ENCODE measurements around the gene DCTN3. TPM values are rescaled to one million over a fixed set of nuclear protein-coding genes. Genes with fewer than 3 reads are reported as not detected.

The DCTN3 gene
- polyA plus RNA-seq, 2 donors, result 44.4 to 112 TPM

DNA sequence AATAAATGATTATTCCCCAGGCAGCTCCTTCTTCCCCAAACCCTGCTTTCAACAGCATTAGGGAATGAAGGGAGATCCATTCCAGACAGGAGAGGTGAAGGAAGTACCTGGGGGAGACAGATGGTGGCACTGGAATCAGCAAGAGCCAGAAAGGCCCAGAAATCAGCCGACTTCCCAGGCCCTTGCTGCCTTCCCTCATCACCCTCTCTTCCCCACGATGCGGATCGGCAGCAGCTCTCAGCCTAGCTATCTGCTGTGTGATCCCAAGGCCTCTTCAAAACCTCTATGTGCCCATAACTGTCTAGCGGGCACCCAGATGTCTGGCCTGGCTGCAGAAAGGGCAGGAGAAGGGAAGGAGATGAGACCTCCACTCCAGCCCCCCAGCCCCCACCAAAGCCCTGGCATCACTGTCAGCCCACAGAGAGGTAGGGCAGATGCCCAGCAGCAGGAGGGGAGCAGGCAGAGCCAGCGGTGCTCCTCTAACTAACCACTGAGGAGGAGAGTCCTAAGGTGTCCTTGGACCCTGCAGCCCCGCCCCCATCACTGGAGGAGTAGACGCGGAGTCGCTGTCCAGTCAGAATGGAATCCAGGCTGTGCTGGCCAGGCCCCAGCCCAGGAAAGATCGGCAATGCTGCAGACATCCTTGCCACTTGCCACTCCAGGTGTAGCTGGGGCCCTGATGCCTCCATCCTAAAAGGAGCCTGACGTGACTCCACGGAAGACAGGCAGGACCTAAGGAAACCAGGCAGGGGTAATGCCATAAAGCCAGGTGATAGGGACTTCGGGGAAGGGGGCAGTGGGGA lies 43.5 kb downstream of the DCTN3 start:
- no peaks in the 10 kb centered on the region for H3K36me3 ChIP-seq (ENCODE audit: control insufficient read depth in 2 of 2, insufficient read depth in 2 of 2, low read length in 1 of 2)
- peaks cover 0 to 8% of the 10 kb centered on the region in 2 donors for H3K4me1 ChIP-seq (ENCODE audit: control insufficient read depth in 2 of 2, insufficient read depth in 2 of 2, low read length in 1 of 2)
- no peaks in the 10 kb centered on the region for H3K9me3 ChIP-seq (ENCODE audit: control insufficient read depth in 2 of 2, insufficient read depth in 1 of 2, low read depth in 1 of 2, low read length in 1 of 2)
- peaks cover 0 to 7% of the 10 kb centered on the region in 2 donors for H3K27me3 ChIP-seq (ENCODE audit: control insufficient read depth in 1 of 2, insufficient read depth in 2 of 2, low read length in 2 of 2)
- 65 to 80% methylated on average over 14 of the region's 14 CpGs for WGBS, 2 donors
- H3K27ac ChIP-seq (ENCODE audit: low read depth in 2 of 2, low read length in 1 of 2), result no peak overlapping the region
- H3K4me3 ChIP-seq (ENCODE audit: low read depth in 1 of 2, low read length in 2 of 2), result no peak overlapping the region

DNA sequence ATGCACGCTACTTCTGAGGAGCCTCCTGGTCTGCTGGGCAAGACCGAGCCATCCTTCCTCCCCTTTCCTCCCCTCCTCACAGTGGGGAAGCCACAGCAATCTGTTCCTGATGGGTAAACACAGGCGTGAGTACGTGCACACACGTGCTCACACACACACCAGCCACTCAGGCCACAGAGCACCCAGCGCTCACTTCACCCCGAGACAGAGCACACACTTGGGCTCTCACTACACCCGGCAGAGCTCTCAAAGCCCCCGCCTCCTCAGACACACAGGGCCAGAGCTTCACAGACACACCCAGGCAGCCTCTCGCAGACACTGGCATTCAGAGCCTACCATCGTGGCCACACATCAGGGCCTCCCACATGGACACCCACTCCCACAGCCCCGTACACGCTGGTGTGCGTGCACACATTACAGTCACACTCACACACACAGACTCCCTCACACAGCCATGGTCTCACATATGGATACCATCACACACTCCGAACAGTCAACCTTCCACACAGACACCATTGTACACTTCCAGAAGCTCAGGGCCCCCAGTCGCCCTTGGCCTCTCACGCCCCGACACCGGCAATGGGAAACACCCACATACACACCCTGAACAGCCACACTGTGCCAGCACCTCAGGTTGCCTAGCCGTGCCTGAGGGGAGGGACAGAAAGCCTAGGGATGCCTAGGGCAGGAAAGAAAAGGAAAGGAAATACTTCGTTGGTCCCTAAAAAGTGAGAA lies 44.3 kb downstream of the DCTN3 start:
- peaks cover 0 to 7% of the 10 kb centered on the region in 2 donors for H3K27me3 ChIP-seq (ENCODE audit: control insufficient read depth in 1 of 2, insufficient read depth in 2 of 2, low read length in 2 of 2)
- no peaks in the 10 kb centered on the region for H3K36me3 ChIP-seq (ENCODE audit: control insufficient read depth in 2 of 2, insufficient read depth in 2 of 2, low read length in 1 of 2)
- H3K9me3 ChIP-seq (ENCODE audit: control insufficient read depth in 2 of 2, insufficient read depth in 1 of 2, low read depth in 1 of 2, low read length in 1 of 2), result no peaks in the 10 kb centered on the region
- no peak overlapping the region for H3K27ac ChIP-seq (ENCODE audit: low read depth in 2 of 2, low read length in 1 of 2)
- H3K4me3 ChIP-seq (ENCODE audit: low read depth in 1 of 2, low read length in 2 of 2), result no peak overlapping the region
- H3K4me1 ChIP-seq (ENCODE audit: control insufficient read depth in 2 of 2, insufficient read depth in 2 of 2, low read length in 1 of 2), result peaks cover 0 to 8% of the 10 kb centered on the region in 2 donors
- 61 to 74% methylated on average over 21 of the region's 21 CpGs for WGBS, 2 donors

DNA sequence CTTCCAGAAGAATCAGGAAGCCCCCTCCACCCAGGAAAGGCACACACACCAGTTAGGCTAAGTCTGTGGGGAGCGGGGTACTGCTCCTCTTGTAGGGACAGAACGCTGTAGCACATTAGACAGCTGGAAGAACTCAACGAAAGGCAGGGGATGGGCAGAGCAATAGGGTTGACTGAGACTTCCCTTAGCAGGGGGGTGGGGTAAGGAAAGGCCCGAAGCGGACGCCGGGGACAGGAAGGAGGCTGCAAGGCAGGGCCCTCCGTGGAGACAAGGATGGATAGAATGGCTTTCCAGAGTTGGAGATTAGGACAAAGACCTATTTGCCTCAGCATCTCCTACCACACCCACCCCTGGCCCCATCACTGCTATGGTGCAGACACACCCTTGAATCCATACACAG lies 45.1 kb downstream of the DCTN3 start:
- Histone ChIP-seq H3K27me3 (ENCODE audit: control insufficient read depth in 1 of 2, insufficient read depth in 2 of 2, low read length in 2 of 2) (peaks cover 0 to 7% of the 10 kb centered on the region in 2 donors), H3K4me3 (ENCODE audit: low read depth in 1 of 2, low read length in 2 of 2) (no peak overlapping the region), H3K4me1 (ENCODE audit: control insufficient read depth in 2 of 2, insufficient read depth in 2 of 2, low read length in 1 of 2) (peaks cover 0 to 8% of the 10 kb centered on the region in 2 donors), H3K36me3 (ENCODE audit: control insufficient read depth in 2 of 2, insufficient read depth in 2 of 2, low read length in 1 of 2) (no peaks in the 10 kb centered on the region), H3K9me3 (ENCODE audit: control insufficient read depth in 2 of 2, insufficient read depth in 1 of 2, low read depth in 1 of 2, low read length in 1 of 2) (no peaks in the 10 kb centered on the region), H3K27ac (ENCODE audit: low read depth in 2 of 2, low read length in 1 of 2) (no peak overlapping the region)
- 56 to 61% methylated on average over 7 to 8 of the region's 8 CpGs for WGBS, 2 donors

DNA sequence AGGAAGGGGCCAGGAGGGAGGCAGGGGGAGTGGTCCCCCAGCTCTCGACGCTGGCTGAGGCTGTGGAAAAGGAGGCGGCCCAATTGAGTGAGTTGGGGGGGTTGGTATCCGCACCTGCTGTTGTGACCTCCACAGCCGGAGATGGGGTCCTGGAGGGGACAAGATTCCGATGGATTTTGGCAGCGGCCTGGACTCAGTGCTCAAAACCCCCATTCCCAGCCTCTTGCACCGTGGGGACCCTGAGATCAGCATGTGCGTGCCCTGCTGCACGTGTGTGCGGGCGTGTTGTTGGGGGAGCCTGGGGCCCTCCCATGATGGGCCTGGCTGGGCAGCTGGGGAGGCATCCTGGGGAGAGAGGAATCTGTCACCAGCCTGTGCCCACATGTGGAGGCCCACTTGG lies 45.7 kb downstream of the DCTN3 start:
- Histone ChIP-seq H3K4me1 (ENCODE audit: control insufficient read depth in 2 of 2, insufficient read depth in 2 of 2, low read length in 1 of 2) (peaks cover 0 to 8% of the 10 kb centered on the region in 2 donors), H3K4me3 (ENCODE audit: low read depth in 1 of 2, low read length in 2 of 2) (no peak overlapping the region), H3K27ac (ENCODE audit: low read depth in 2 of 2, low read length in 1 of 2) (no peak overlapping the region), H3K27me3 (ENCODE audit: control insufficient read depth in 1 of 2, insufficient read depth in 2 of 2, low read length in 2 of 2) (peaks cover 0 to 7% of the 10 kb centered on the region in 2 donors), H3K36me3 (ENCODE audit: control insufficient read depth in 2 of 2, insufficient read depth in 2 of 2, low read length in 1 of 2) (no peaks in the 10 kb centered on the region), H3K9me3 (ENCODE audit: control insufficient read depth in 2 of 2, insufficient read depth in 1 of 2, low read depth in 1 of 2, low read length in 1 of 2) (no peaks in the 10 kb centered on the region)
- WGBS, 2 donors, result 93 to 95% methylated on average over 12 of the region's 12 CpGs

DNA sequence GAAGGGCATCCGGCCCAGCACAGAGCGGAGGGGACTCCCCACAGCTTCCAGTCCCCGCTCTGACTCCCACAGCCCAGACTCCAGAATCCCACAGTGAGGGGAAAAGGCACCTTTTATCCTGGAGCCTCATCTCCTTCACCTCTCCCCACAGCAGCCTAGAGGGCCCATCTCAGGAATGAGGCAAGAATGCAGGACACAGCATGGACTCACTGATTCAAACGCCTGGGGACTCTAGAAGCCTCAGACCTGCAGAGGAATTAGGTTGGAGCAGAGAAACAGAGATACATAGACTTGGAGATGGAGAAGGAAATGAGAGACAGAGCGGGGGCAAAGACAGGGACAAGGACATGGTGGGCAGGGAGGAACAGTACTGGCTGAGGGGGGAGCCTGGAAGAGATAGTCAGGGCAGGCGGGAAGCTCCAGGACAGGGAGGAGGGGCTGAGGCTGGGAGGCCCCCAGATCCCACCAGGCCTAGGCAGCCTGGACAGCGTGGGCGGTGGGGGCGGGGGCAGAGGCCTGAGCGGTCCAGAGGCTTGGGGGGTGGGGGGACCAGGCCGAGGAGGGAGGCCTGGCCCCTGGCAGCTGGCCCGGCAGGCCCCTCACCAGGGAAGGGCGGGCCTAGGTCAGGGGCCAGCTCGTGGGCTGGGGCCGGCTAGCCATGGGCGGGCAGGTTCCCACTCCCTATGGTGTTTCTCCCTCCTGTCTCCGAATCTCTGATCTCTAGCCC lies 46.5 kb downstream of the DCTN3 start:
- H3K27ac ChIP-seq (ENCODE audit: low read depth in 2 of 2, low read length in 1 of 2), result no peak overlapping the region
- peaks cover 0 to 8% of the 10 kb centered on the region in 2 donors for H3K4me1 ChIP-seq (ENCODE audit: control insufficient read depth in 2 of 2, insufficient read depth in 2 of 2, low read length in 1 of 2)
- peaks cover 0 to 6% of the 10 kb centered on the region in 2 donors for H3K27me3 ChIP-seq (ENCODE audit: control insufficient read depth in 1 of 2, insufficient read depth in 2 of 2, low read length in 2 of 2)
- no peaks in the 10 kb centered on the region for H3K9me3 ChIP-seq (ENCODE audit: control insufficient read depth in 2 of 2, insufficient read depth in 1 of 2, low read depth in 1 of 2, low read length in 1 of 2)
- WGBS, 2 donors, result 89 to 97% methylated on average over 8 to 17 of the region's 17 CpGs
- H3K4me3 ChIP-seq (ENCODE audit: low read depth in 1 of 2, low read length in 2 of 2), result no peak overlapping the region
- no peaks in the 10 kb centered on the region for H3K36me3 ChIP-seq (ENCODE audit: control insufficient read depth in 2 of 2, insufficient read depth in 2 of 2, low read length in 1 of 2)

DNA sequence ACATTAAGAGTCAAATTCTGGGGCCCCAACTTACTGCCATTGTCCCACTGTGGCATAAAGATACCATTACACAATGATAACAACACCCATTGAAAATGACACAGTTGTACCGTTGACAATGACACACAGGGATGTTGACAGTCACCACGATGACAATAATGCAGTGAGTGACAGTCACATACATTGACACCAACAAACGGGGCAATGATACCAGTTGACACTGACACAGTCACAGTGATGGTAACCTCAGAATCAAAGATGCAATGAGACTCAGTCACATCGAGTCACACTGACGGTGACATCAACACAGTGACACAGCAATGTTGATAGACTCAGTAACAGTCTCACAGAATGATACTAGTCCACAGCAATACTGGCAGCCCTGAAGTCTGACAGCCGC lies 47.7 kb downstream of the DCTN3 start:
- H3K27me3 ChIP-seq (ENCODE audit: control insufficient read depth in 1 of 2, insufficient read depth in 2 of 2, low read length in 2 of 2), result no peaks in the 10 kb centered on the region
- no peak overlapping the region for H3K27ac ChIP-seq (ENCODE audit: low read depth in 2 of 2, low read length in 1 of 2)
- H3K4me3 ChIP-seq (ENCODE audit: low read depth in 1 of 2, low read length in 2 of 2), result no peak overlapping the region
- H3K4me1 ChIP-seq (ENCODE audit: control insufficient read depth in 2 of 2, insufficient read depth in 2 of 2, low read length in 1 of 2), result no peaks in the 10 kb centered on the region
- 78 to 86% methylated on average over 6 of the region's 6 CpGs for WGBS, 2 donors
- H3K36me3 ChIP-seq (ENCODE audit: control insufficient read depth in 2 of 2, insufficient read depth in 2 of 2, low read length in 1 of 2), result no peaks in the 10 kb centered on the region
- H3K9me3 ChIP-seq (ENCODE audit: control insufficient read depth in 2 of 2, insufficient read depth in 1 of 2, low read depth in 1 of 2, low read length in 1 of 2), result no peaks in the 10 kb centered on the region

DNA sequence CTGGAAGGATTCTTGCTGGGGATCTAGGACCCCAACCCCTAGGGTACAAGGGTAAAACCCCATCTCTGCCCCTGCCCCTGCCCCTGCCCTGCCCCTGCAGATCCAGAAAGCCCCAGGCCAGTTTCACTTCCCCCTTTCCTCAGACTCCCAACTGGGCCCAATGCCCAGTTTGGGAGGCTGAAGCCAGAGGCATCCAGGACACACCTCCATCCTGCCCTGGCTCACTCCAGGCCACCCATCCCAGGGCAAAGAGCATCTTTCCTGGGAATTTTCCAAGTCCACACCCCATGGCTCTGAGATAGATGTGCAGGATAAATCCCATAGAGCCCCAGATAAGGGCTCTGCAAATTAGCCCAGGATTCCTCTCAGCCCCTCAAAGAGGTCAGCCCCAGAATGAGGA lies 48.2 kb downstream of the DCTN3 start:
- Histone ChIP-seq H3K4me3 (ENCODE audit: low read depth in 1 of 2, low read length in 2 of 2) (no peak overlapping the region), H3K27ac (ENCODE audit: low read depth in 2 of 2, low read length in 1 of 2) (no peak overlapping the region), H3K27me3 (ENCODE audit: control insufficient read depth in 1 of 2, insufficient read depth in 2 of 2, low read length in 2 of 2) (no peaks in the 10 kb centered on the region), H3K36me3 (ENCODE audit: control insufficient read depth in 2 of 2, insufficient read depth in 2 of 2, low read length in 1 of 2) (no peaks in the 10 kb centered on the region), H3K4me1 (ENCODE audit: control insufficient read depth in 2 of 2, insufficient read depth in 2 of 2, low read length in 1 of 2) (no peaks in the 10 kb centered on the region), H3K9me3 (ENCODE audit: control insufficient read depth in 2 of 2, insufficient read depth in 1 of 2, low read depth in 1 of 2, low read length in 1 of 2) (no peaks in the 10 kb centered on the region)

DNA sequence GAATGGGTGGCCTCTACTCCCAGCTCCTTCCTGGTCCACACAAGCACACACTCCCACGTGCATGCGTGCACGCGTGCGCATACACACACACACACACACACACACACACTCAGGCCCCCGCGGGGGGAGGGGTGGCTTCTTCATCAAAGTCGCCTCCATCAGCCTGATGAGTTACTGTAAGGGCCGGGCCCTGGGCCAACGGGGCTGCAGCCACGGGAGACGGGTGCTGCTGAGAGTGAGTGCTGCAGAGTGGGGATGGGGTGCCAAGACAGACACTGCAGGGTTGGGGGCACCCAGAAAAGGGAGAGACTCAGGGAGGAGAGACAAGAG lies 48.8 kb downstream of the DCTN3 start:
- Histone ChIP-seq H3K27ac (ENCODE audit: low read depth in 2 of 2, low read length in 1 of 2) (no peak overlapping the region), H3K4me3 (ENCODE audit: low read depth in 1 of 2, low read length in 2 of 2) (no peak overlapping the region), H3K9me3 (ENCODE audit: control insufficient read depth in 2 of 2, insufficient read depth in 1 of 2, low read depth in 1 of 2, low read length in 1 of 2) (no peaks in the 10 kb centered on the region), H3K4me1 (ENCODE audit: control insufficient read depth in 2 of 2, insufficient read depth in 2 of 2, low read length in 1 of 2) (no peaks in the 10 kb centered on the region), H3K27me3 (ENCODE audit: control insufficient read depth in 1 of 2, insufficient read depth in 2 of 2, low read length in 2 of 2) (no peaks in the 10 kb centered on the region), H3K36me3 (ENCODE audit: control insufficient read depth in 2 of 2, insufficient read depth in 2 of 2, low read length in 1 of 2) (no peaks in the 10 kb centered on the region)
- 56 to 63% methylated on average over 12 of the region's 12 CpGs for WGBS, 2 donors

DNA sequence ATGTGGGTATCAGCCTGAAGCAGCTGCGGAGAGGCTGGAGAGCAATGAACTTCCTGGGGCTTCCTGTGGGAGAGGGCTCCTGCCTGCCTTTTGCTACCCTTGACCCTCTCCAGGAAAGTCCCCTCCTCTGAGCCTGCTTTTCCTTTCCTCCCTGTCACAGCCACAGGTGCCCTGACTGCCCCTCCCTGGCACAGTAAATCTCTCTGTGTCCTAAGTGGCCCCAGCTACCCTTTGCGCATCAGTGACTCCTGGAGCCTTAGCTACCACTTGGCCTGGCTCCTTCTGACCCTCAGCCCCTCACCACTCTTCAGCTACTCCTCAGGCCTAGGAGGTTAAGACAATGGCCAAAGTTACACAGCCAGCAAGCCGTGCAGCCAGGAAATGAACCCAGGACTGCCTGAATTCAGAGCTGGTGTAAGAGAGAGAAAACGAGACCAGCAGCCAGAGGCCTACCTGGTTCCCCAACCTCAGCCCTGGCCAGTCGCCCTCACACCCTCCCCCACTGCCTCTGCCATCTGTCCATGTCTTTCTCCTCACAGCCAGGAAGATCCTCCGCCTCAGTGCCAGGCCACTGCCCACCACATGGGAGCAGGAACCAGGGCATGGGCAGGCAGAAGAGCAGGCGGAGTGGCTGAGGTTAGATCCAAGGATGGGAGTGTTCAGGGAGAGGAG lies 49.4 kb downstream of the DCTN3 start:
- H3K4me3 ChIP-seq (ENCODE audit: low read depth in 1 of 2, low read length in 2 of 2), result no peak overlapping the region
- WGBS, 2 donors, result 76 to 77% methylated on average over 7 of the region's 7 CpGs
- no peaks in the 10 kb centered on the region for H3K36me3 ChIP-seq (ENCODE audit: control insufficient read depth in 2 of 2, insufficient read depth in 2 of 2, low read length in 1 of 2)
- H3K4me1 ChIP-seq (ENCODE audit: control insufficient read depth in 2 of 2, insufficient read depth in 2 of 2, low read length in 1 of 2), result no peaks in the 10 kb centered on the region
- no peaks in the 10 kb centered on the region for H3K27me3 ChIP-seq (ENCODE audit: control insufficient read depth in 1 of 2, insufficient read depth in 2 of 2, low read length in 2 of 2)
- no peaks in the 10 kb centered on the region for H3K9me3 ChIP-seq (ENCODE audit: control insufficient read depth in 2 of 2, insufficient read depth in 1 of 2, low read depth in 1 of 2, low read length in 1 of 2)
- no peak overlapping the region for H3K27ac ChIP-seq (ENCODE audit: low read depth in 2 of 2, low read length in 1 of 2)
